ENCODE data around the gene COX18.
A peak's percentile ranks its signal among the peaks of the same experiment; 100 is the strongest.

COX18 gene, protein sequence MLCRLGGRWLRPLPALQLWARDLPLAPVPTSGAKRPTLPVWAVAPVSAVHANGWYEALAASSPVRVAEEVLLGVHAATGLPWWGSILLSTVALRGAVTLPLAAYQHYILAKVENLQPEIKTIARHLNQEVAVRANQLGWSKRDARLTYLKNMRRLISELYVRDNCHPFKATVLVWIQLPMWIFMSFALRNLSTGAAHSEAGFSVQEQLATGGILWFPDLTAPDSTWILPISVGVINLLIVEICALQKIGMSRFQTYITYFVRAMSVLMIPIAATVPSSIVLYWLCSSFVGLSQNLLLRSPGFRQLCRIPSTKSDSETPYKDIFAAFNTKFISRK

DNA sequence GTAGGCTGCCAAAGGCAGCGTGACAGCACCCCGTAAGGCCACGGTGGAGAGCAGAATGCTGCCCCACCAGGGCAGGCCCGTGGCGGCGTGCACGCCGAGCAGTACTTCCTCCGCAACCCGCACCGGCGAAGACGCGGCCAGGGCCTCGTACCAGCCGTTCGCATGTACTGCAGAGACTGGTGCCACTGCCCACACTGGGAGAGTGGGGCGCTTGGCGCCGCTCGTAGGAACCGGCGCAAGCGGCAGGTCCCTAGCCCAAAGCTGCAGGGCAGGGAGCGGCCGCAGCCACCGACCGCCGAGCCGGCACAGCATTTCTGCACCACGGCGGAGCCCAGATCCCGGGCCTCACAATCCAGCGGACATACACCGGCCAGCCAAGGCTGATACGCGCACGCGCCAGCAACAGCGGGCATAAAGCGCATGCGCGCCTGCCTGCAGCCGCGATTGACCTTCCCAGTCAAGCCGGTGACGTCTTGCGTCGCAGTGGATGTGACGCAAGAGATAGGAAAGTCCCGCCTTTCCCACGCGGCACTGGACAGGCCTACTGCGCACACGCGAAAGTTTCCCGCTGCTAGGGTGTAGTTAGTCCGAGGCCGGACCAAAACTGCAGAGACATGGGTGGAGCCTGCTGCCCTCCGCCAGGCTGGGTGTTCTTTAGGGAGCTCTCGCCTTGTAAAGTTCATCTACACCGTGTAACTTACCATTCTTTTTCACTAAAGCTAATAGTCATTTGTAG, at the start of gene COX18:
COX18 (minus strand) TSS at position 379 of the 736 bp plus-strand sequence; CDS start at position 312, 67 bp downstream.
- DNase-seq: peak; percentile 65

DNA sequence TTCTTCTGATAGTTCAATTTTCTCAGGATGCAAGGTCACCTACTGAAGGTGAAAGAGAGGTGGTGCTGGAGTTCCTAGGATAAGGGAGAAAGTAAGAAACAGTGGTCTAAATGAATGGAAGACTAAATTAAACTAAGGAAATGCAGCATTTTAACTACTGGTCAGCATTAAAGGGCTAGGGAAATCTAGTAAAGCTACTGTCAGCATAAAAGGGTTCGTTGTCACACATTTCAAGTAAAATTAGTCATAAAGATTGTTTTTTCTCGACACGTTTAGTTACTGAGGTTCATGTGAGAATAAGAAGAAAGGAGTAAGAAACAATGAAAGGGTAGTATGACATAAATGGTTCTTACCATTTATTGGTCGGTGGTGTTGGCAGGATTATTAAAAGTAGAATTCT, 40.0 kb upstream of the COX18 start:
- DNase-seq: no peak

DNA sequence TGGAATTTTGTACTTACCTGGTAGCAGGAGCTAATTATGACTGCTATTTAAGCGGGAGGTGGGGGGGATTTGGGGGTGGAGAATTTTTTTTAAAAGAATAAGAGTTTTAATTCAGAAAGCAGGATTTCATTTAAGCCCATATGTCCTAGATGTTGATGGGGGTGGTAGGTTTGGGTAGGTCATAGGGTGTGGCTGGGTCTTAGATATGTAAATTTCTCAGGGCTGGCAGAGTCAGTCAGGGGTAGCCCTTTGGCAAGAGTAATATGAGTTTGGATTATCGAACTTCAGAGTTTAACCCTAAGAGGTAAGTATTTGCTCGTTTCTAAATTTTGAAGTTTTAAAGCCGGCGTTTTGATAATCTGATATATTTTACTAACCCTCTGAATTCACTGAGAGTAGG, 35.2 kb upstream of the COX18 start:
- DNase-seq: no peak

DNA sequence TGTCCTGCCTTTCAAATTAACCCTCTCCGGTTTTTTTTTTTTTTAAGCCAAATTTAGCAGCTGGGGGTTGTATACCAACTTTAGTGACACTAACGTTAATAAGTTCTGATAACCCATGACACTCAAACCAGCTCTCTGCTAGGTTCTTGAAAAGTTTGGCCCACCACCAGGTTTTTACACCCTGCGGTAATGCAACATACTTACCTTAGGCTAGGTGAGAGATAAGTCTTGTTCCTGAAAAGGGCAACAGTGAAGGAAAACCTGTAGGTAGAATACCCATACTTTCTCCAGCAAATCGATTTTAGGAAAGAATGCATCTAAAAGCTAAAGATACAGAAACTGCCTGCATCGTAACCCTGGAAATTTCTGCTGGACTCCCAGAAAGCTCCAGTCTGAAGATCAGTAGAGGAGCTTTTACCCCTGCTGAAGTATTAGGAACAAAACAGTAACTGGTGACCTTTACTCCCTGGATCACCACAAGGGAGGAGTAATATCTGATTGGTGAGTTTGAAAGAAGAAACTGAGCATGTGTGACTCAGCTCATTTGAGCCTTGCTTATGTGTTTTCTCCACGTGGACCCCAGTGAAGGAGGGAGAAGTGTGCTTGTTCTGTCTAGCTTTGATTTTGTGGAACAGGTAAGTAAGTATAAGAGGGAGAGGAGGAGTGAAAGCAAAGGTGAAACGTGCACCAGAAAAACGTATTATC, 34.4 kb upstream of the COX18 start:
- no peak for DNase-seq

DNA sequence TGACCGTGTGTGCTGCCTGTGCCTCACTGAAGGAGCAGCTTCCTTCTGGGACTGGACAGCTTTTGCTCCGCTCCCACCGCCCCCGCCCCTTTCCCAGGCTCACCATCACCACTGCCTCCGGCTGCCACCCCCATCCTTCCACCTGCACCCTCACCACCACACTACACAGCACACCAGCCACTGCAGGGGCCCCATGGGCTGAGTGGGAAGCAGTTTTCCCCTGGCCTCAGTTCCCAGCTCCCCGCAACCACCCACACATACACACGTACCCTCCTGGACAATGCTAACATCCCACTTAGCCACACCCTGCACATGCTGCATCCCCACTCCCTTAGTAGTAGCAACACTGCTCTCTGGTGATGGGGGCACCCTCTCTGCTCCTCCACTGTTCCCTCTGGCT, 29.6 kb upstream of the COX18 start:
- no peak for DNase-seq

DNA sequence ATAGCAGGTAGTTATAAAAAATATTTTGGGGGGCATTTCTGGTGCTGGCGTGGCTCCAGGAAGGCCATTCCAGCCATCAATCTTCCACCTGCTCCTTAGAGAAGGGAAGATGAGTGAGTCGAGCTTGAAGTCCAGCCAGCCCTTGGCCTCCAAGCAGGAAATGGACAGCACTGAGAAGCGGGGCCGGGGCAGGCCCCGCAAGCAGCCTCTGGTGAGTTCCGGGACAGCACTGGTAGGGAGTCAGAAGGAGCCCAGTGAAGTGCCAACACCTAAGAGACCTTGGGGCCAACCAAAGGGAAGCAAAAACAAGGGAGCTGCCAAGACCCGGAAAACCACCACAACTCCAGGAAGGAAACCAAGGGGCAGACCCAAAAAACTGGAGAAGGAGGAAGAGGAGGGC, 29.2 kb upstream of the COX18 start:
- no peak for DNase-seq

DNA sequence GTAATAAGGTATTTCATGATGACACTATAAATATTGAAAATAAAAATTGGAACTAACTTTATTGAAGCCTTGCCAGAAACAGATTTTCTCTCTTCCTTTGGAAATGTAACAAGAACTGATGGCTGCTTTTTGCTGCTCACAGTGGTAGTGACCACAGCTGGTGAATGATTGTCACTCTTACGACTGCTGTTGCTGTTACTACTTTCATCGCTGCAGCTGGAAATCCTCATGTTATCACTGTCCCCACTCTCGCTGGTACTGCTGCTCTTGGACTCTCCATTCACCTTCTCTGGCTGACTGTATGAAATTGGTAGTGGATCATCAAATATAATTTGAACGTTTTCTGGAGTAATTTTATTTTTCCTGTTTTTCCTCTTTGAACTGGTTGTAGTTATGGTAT, 28.5 kb upstream of the COX18 start:
- DNase-seq: no peak

DNA sequence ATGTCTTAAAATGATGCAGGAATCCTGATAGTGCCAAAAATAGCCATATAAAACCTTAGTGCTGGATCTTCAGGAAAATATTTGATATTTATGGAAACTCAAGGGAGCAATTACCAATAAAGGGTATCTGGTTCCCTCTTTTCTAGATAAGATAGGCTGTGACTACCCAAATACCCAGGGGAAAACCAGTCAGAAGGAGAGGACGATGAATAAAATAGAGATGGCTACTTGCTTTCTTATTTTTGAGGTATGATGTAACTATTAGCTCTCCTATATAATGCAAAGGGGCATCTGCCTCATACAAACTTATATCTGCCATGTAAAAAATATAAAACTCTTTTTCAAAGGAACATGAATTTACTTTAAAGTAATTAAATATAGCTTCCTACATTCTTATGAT, 23.4 kb upstream of the COX18 start:
- DNase-seq: no peak

DNA sequence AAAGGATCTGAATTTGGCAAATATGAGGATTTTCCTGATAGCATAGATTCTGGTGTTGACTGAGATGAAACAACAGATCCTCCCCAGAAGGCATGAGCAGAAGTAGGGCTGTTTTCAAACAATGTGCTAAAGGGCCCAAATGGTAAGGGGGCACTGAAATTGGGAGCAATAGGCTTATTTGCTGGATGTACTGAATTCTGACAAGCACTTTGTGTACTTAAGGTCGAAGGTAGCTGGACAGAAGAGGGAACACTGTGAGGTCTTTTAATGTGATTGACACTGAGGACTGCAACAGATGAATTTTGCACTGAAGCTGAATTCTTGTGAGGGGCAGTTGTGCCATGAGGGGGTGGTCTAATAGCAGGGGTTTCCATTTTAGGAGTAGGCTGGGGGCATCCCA, 21.2 kb upstream of the COX18 start:
- no peak for DNase-seq

DNA sequence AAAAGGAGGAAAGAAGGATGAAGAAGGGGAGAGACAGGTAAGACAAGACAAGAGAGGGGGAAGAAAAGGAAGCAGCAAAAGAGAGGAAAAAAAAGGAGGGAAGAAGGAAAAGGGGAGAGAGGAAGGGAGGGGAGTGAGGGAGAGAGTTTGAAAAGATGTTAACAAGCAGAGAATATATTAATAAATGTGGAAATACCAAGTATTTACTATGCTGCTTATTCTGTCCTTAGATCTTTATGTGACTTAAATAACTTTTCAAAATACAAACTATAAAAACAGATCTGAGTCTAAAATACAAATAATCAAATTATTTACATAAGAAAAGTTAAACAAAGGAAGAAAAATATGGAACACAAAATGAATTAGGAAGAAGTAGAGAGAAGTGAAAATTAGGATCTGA, 18.4 kb upstream of the COX18 start:
- no peak for DNase-seq

DNA sequence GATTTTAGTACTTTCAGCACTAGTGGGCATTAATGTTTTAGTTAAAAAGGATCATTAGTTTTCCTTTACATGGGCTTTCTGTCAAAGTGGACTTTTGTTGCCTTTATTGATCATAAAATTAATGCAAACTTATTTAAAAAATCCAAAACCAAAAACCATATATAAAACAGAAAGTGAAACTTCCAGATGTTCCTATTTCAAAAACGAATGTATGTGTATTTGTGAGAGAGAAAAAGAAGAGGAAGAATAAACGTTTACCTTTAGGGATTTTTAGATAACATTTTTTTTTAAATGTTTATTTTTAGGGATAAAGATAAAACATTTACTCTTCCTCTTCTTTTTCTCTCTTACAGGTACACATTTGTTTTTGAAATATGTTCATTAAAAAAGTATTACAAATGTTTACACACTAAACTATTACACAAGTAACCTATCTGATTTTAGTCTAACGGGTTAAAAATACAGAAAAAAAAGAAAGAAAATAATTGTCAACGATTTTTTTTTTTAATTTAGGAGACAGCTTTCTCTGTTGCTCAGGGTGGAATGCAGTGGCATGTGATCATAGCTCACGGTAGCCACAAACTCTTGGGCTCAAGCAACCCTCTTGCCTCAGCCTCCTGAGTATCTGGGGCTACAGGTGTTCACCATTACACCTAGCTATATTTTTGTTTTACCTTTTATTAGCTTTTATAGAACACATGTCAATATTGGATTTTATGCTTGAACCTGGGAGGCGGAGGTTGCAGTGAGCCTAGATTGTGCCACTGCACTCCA, 16.8 kb upstream of the COX18 start:
- DNase-seq: no peak

DNA sequence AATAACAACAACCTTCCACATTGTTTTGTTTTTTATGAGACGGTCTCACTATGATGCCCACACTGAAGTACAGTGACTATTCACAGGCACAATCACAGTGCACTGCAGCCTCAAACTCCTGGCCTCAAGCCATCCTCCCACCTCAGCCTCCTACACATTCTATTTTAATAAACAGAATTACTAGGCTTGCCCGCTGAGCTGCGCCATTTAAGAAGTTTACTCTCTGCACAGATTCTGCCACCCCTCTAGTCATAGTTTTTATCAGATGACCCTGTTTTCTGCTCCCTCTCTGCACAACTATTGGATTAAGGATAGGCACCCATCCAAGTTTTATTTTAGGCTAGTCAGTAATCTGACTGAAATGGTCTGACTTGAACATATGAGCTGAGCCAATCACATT, 11.3 kb upstream of the COX18 start:
- no peak for DNase-seq

DNA sequence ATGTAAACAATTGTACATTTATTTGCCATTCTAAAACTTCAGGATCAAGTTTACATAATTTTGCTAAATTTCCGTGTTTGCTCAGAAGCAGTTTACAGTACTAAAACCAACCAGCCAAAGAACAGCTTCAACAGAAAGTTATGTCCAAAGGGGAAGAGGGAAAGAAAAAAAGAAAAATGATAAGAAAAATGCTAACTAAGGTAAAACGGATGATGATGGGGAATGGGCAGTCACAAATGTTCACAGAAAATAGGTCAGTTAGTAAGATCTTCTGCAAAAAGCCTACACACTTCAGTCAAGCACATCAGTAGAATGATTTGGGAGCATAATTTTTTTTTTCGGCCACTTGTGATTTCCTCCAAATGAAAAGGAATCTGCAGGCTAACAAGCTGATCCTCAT, 6.3 kb upstream of the COX18 start:
- DNase-seq: no peak

DNA sequence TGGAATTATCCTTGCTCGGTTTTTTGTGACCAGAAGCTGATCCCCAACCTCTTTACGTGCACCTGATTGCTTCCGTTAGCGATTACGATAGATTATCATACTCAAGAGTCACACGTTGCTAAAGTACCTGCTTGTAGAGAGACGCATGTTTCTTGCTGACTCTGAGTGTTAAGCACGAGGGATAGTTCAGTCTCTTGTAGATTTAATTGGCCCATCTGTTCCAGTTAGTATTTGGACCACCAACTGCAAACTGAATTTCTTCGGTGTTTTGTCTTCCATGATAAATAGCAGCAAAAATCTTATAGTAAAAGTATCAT, 516 bp upstream of the COX18 start:
- no peak for DNase-seq

DNA sequence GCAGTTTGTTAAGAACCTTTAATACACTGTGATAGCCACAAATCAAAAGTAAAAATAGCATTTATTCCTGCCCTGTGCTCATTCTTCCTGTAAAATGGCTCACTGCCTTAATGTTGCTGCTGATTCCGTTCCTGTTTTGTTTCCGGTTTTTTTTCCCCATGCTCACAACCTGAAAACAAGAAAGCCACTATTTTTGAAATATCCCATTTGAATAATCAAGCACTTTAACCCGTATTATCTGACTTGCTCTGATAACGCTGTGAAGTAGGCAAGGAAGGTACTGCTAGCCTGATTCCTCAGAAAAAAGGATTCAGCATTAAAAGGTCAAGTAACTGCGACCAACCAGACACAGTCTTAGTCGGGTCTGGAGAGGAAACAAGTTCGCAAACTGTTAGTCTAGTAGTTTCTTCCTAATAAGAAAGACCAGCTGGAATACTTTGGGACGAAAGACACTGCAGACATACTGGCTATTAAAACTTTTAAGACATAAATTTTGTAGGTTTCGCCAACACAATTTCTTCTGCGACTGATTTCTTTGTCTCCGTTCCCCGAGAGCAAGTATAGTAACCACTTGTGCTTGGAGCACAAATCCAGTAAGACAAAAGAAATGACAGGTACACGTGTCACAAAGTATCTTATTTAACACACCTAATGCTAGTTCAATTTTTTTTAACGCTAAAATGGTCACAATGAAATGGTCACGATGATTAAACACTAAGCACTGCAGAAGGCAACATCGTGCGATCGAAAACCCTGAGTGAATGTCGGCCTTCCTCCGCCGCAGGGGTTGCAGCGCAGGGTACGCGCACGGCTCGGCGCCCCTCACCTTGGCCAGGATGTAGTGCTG, 802 bp downstream of the COX18 start:
- DNase-seq: no peak

DNA sequence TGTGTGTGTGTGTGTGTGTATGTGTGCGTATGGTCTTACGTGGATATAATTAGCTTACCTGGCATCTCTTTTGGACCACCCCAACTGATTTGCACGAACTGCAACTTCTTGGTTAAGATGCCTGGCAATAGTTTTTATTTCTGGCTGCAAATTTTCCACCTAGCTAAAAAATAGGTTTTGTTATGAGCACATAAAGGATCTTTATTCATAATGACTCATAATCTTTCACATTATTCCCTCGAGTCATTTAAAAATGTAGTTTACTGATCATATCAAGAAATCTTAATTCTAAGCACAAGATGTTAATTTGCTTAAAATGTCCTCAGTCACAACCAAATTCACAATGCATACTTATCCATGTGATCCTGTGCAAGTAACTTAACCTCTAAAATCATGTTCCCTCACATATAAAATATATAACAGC, 1.5 kb downstream of the COX18 start:
- no peak for DNase-seq

DNA sequence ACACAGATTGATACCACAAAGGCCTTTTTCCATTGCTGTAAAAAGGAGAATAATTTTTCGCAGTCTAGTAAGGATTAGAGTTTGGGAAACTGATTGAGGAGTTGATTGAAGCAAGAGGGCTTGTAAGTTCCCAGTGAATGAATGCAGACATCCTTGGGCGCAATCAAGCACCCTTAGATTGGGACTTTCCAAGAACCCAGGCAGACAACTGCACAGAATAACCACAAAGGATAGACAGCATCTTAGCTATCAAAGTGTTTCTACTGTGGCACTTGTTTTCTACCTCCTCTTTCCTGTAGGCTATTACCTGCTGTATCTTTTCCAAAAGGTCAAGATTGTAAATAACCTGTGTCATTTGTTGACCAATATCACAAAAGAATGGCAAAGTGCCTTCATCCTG, 2.6 kb downstream of the COX18 start:
- DNase-seq: no peak

DNA sequence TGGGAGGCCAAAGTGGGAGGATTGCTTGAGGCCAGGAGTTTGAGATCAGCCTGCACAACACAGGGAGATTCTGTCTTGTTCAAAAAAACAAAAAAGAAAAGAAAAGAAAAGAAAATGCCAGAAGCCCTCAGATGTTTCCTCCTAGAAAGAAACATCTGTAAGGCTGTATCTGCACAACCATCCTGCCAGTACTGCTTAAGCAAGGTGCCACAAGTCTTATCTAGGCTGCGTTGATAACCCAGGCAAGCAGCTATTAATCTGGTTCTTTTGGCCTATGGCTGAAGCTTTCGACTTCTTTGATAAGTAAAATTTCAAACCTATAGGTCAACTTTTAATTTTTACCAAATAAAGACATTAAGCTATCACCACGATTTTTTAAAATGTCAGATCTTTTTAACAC, 3.1 kb downstream of the COX18 start:
- no peak for DNase-seq

DNA sequence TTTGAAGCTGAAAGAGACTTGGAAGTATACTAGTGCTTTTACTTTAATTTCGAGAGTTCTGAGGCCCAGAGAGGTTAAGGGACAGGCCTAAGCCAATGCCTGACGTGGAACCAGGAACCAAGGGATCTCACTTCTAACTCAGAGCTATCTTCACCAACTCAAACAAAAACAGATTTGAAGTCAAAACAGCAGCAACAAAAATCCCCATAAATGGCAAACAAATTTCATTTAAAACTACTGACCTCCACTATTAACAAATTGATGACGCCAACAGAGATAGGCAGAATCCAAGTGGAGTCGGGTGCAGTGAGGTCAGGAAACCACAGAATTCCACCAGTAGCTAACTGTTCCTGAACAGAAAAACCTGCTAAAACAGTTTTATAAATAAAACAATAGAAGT, 5.0 kb downstream of the COX18 start:
- DNase-seq: no peak

DNA sequence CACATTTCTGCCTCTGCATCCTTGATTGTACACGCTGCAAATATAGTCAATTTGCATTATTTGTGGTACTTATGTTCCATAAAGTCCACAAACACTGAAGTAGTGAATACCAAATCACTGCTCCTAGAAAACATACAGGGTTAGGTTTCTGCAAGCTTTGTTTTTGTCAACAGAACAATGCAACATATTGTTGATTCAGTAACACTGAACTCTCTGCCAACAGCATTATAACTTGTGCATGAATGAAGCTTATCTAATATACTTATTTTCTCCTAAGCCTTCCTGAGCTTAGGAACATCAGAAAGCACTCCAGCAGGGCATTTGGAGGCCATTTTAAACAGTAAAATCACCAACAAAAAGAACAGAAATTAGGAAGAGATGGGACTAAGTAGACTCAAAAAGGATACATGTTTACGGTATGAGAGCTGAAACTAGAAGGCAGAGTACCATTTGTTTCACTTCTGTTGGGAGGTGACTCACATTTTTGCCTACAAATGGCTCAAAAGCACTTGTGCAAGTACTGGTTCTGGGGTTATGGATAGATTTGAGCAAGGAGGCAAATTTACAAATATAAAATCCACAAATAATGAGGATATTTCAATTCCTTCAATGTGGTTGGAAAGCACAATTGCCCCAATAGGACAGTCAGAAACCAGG, 14.1 kb downstream of the COX18 start:
- DNase-seq: no peak

DNA sequence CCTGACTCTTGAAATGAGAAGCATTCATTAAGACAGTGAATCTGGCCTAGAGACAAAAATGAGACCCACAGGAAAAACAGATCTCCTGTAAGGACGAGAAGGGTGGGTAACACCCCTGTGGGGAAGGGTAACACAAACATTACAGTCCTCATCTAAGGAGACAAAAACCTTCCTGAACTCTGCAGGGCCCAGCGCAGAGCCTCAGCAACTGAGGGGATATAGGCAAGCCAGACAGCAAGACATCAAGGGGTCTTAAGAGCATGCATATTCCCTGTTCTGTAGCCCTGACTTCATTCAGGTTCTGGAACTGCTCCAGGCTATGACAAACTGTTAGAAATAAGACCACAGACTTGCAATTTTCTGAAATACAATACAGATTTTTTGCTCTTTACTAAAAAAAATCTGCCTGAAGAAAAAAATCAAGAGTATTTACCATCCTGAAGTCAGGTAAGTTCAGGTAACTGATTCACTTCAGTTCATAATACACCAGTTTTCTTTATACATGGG, 15.5 kb downstream of the COX18 start:
- DNase-seq: no peak

DNA sequence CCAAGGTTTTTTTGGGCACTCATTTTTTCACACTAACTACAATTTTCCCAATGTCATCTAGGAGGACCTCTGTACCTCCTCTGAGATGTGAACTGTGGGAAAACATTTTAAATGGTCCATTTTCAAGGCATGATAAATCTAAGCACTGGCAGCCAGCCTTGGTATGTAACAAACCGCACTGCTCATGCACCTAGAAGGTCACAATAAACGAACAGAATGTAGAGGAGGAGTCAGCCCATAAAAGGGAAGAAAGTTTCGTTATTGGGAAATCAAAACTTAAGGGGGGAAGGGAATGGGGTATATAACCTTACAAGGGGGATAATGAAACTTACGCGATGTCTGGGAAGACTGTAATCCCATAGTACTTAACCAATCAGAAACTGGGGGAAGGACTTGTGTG, 16.4 kb downstream of the COX18 start:
- DNase-seq: no peak

All from SIG-M5 (cell line).